Glutamatergic neuron (in vitro differentiated cells): Measurements from ENCODE around the gene TRPM5. TPM values are rescaled to one million over a fixed set of nuclear protein-coding genes. Genes with fewer than 3 reads are reported as not detected.

Source experiments
- DNase-seq: peaks from one replicate; pipeline ENCODE4 v3.0.0; 2022
- H3K27ac Mint-ChIP-seq: one replicate; pipeline ENCODE4 v1.8.0; 2020; ENCODE audit warnings: mild to moderate bottlenecking, mixed read lengths, inconsistent platforms; ENCODE audit not compliant: unreplicated experiment
- H3K27me3 Mint-ChIP-seq: one replicate; pipeline ENCODE4 v1.8.0; 2020; ENCODE audit warnings: mild to moderate bottlenecking, moderate library complexity, mixed read lengths, inconsistent platforms; ENCODE audit not compliant: unreplicated experiment
- H3K36me3 Mint-ChIP-seq: one replicate; pipeline ENCODE4 v1.8.0; 2020; ENCODE audit warnings: mild to moderate bottlenecking, mixed read lengths, inconsistent platforms; ENCODE audit not compliant: unreplicated experiment
- H3K4me1 Mint-ChIP-seq: one replicate; pipeline ENCODE4 v1.8.0; 2020; ENCODE audit warnings: mild to moderate bottlenecking, low read depth, mixed read lengths, inconsistent platforms; ENCODE audit not compliant: unreplicated experiment
- H3K4me3 Mint-ChIP-seq: one replicate; pipeline ENCODE4 v1.8.0; 2020; ENCODE audit warnings: mild to moderate bottlenecking, mixed read lengths, inconsistent platforms; ENCODE audit not compliant: unreplicated experiment
- H3K9me3 Mint-ChIP-seq: one replicate; pipeline ENCODE4 v1.8.0; 2020; ENCODE audit warnings: mild to moderate bottlenecking, moderate library complexity, mixed read lengths, inconsistent platforms; ENCODE audit not compliant: unreplicated experiment
- CTCF ChIP-seq: fragments of 200-600 bp; sonication (generic); IDR thresholded peaks from one replicate; pipeline ENCODE4 v1.5.0; 2021; ENCODE audit not compliant: partially characterized antibody, unreplicated experiment
- total RNA-seq: library from RNA; stranded (reverse); fragmentation: NEBNext Ultra II Directional; extraction: Animal tissue kit (Norgen Biotek cat#: 25700); gene quantifications from one replicate; pipeline ENCODE4 v1.2.1, GENCODE V29; 2021; ENCODE audit not compliant: unreplicated experiment

Gene TRPM5
- total RNA-seq, 1 donor from 2014 or later = not detected

- no peak for TF ChIP-seq CTCF
- H3K36me3 Mint-ChIP-seq = no peaks in the 10 kb centered on the region
Observed at GRCh38 chr11:2427721-2428321, 16.5 kb downstream of the TRPM5 start.

GRCh38 chr11:2426826-2427521 lies 17.3 kb downstream of the TRPM5 start:
- Mint-ChIP-seq H3K27ac (no peak overlapping the region), H3K36me3 (no peaks in the 10 kb centered on the region), H3K9me3 (peaks cover 11% of the 10 kb centered on the region), H3K4me3 (no peak overlapping the region), H3K4me1 (no peaks in the 10 kb centered on the region), H3K27me3 (peaks cover 4% of the 10 kb centered on the region)
- no peak for TF ChIP-seq CTCF
- DNase-seq = no peak

More at GRCh38 chr11:2427721-2428321, 16.5 kb downstream of the TRPM5 start:
- no peak for DNase-seq
- Mint-ChIP-seq H3K4me3 (no peak overlapping the region), H3K9me3 (peaks cover 11% of the 10 kb centered on the region), H3K4me1 (no peaks in the 10 kb centered on the region), H3K27ac (no peak overlapping the region), H3K27me3 (peaks cover 4% of the 10 kb centered on the region)

DNA sequence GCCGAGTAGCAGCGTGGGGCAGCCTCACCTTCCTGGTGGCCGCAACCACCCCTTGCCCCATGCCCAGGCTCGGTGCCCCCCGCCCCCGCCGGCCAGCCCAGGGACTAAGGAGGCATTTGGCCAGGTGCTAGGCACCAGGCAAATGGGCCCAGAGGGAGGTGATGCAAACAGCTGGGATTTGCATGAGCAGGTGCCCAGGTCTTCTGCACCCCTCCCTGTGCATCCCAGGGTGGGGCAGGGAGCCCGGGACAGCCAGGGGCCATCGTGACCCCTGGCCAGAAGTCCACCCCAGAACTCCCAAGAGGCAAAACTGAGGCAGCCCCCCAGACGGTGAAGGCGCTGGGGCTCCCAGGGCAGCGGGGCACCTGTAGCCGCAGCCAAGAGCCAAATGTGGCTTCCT lies 18.1 kb downstream of the TRPM5 start:
- Mint-ChIP-seq H3K36me3 (no peaks in the 10 kb centered on the region), H3K9me3 (peaks cover 4% of the 10 kb centered on the region), H3K27ac (no peak overlapping the region), H3K4me3 (no peak overlapping the region), H3K4me1 (no peaks in the 10 kb centered on the region), H3K27me3 (peaks cover 2% of the 10 kb centered on the region)
- TF ChIP-seq CTCF = no peak
- no peak for DNase-seq

- Mint-ChIP-seq H3K4me1 (no peaks in the 10 kb centered on the region), H3K36me3 (no peaks in the 10 kb centered on the region), H3K9me3 (peaks cover 4% of the 10 kb centered on the region), H3K4me3 (no peak overlapping the region), H3K27me3 (peaks cover 2% of the 10 kb centered on the region), H3K27ac (no peak overlapping the region)
- TF ChIP-seq CTCF = no peak
- no peak for DNase-seq
Observed at GRCh38 chr11:2425506-2425905, 18.8 kb downstream of the TRPM5 start.

DNA sequence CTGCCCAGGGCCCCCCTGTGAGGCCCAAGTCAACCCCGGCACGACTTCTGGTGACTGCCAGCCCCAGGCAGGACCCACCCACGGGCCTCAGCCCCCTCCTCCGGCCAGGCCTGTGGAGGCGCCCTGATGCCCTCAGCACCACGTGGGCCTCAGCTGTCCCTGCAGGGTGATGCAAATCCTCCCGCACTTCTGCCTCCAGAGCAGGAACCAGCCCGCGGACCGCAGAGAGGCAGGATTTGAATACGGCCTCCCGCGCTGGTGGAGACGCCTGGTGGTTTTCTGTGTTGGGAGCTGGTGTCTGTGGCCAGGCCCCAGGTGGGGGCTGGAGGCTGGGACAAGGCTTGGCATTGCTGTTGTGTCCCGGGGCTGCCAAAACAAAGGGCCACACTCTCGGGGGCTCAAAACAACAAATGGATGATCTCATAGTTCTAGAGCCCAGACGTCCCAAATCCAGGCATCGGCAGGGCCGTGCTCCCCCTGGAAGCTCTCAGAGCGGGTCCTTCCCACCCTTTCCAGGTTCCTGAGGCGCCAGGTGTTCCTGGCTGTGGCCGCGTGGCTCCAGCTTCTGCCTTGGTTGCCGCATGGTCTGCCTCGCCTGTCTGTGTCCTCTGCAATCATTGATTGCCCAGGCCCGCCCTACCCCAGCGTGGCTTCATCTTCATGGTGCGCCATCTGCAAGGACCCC lies 19.4 kb downstream of the TRPM5 start:
- no peak overlapping the region for H3K27ac Mint-ChIP-seq
- no peaks in the 10 kb centered on the region for H3K4me1 Mint-ChIP-seq
- peaks cover 2% of the 10 kb centered on the region for H3K27me3 Mint-ChIP-seq
- H3K9me3 Mint-ChIP-seq = peaks cover 4% of the 10 kb centered on the region
- no peak for TF ChIP-seq CTCF
- H3K36me3 Mint-ChIP-seq = no peaks in the 10 kb centered on the region
- no peak overlapping the region for H3K4me3 Mint-ChIP-seq
- no peak for DNase-seq
